Measurements from ENCODE around the gene CALCOCO2.
A peak's percentile ranks its signal among the peaks of the same experiment; 100 is the strongest.
"Not testable (repeated sequence)": the region's sequence is repeated elsewhere in the genome, so short reads cannot be mapped to it uniquely, and the experiment has no call there.

CALCOCO2 gene

GRCh38 chr17:48825446-48826381 lies 5.1 kb upstream of the CALCOCO2 start:
- DNase-seq, result no peak

- DNase-seq, result no peak
Measured at GRCh38 chr17:48831549-48831883, 681 bp downstream of the CALCOCO2 start.

- DNase-seq, result no peak
Measured at GRCh38 chr17:48834973-48835372, 4.1 kb downstream of the CALCOCO2 start.

GRCh38 chr17:48835971-48836370 lies 5.1 kb downstream of the CALCOCO2 start:
- DNase-seq, result no peak

GRCh38 chr17:48837458-48837857 lies 6.6 kb downstream of the CALCOCO2 start:
- peak; percentile 53 for DNase-seq

GRCh38 chr17:48840441-48840840 lies 9.6 kb downstream of the CALCOCO2 start:
- DNase-seq, result no peak

- peak; percentile 93 for DNase-seq
Measured at GRCh38 chr17:48841395-48841831, 10.6 kb downstream of the CALCOCO2 start.

- peak; percentile 27 for DNase-seq
Measured at GRCh38 chr17:48842746-48843145, 11.9 kb downstream of the CALCOCO2 start.

- no peak for DNase-seq
Measured at GRCh38 chr17:48843187-48843900, 12.5 kb downstream of the CALCOCO2 start.

GRCh38 chr17:48850792-48851323 lies 20.0 kb downstream of the CALCOCO2 start:
- peak; percentile 22 for DNase-seq

- DNase-seq, result no peak
Measured at GRCh38 chr17:48854774-48855476, 24.1 kb downstream of the CALCOCO2 start.

GRCh38 chr17:48856122-48856821 lies 25.4 kb downstream of the CALCOCO2 start:
- no peak for DNase-seq

- no peak for DNase-seq
Measured at GRCh38 chr17:48860034-48860433, 29.2 kb downstream of the CALCOCO2 start.

- no peak for DNase-seq
Measured at GRCh38 chr17:48860456-48860855, 29.6 kb downstream of the CALCOCO2 start.

- DNase-seq, result no peak
Measured at GRCh38 chr17:48868916-48869500, 38.2 kb downstream of the CALCOCO2 start.

GRCh38 chr17:48869821-48870318 lies 39.0 kb downstream of the CALCOCO2 start:
- no peak for DNase-seq

- DNase-seq, result no peak
Measured at GRCh38 chr17:48871035-48871550, 40.3 kb downstream of the CALCOCO2 start.

GRCh38 chr17:48871551-48872351 lies 40.9 kb downstream of the CALCOCO2 start:
- no peak for DNase-seq

- not testable (repeated sequence) for DNase-seq
Measured at GRCh38 chr17:48872409-48872808, 41.6 kb downstream of the CALCOCO2 start.

GRCh38 chr17:48873209-48873608 lies 42.4 kb downstream of the CALCOCO2 start:
- DNase-seq, result no peak
